C4-2B (cell line): ENCODE measurements around the gene RNU1-2.
"Not testable (repeated sequence)": the region's sequence is repeated elsewhere in the genome, so short reads cannot be mapped to it uniquely, and the experiment has no call there.

Experiments
- H3K27ac ChIP-seq: fragments of 450-650 bp; 2 replicates; pipeline ENCODE4 v1.5.1; 2017
- CTCF ChIP-seq: fragments of 450-650 bp; conservative IDR thresholded peaks from 2 replicates; pipeline ENCODE4 v1.5.1; 2017; ENCODE audit warnings: mild to moderate bottlenecking
- ZFX ChIP-seq: fragments of 450-650 bp; IDR thresholded peaks from 2 replicates; pipeline ENCODE4 v1.6.1; 2017

RNU1-2 gene

GRCh38 chr1:16906873-16907272 lies 11.1 kb downstream of the RNU1-2 start:
- TF ChIP-seq ZFX: no peak
- TF ChIP-seq CTCF: no peak
- peak overlapping the region; percentile 97 for H3K27ac ChIP-seq

GRCh38 chr1:16907870-16908758 lies 12.3 kb downstream of the RNU1-2 start:
- no peak overlapping the region for H3K27ac ChIP-seq
- TF ChIP-seq ZFX (no peak), CTCF (no peak)

- H3K27ac ChIP-seq: not testable (repeated sequence)
Measured at GRCh38 chr1:16911851-16912721, 16.3 kb downstream of the RNU1-2 start.

GRCh38 chr1:16912742-16913141 lies 17.0 kb downstream of the RNU1-2 start:
- not testable (repeated sequence) for H3K27ac ChIP-seq

- H3K27ac ChIP-seq: peak overlapping the region; percentile 88
- TF ChIP-seq CTCF (no peak), ZFX (no peak)
Measured at GRCh38 chr1:16913181-16913832, 17.5 kb downstream of the RNU1-2 start.

- peak; percentile 76; the same call in 1 of the 2 replicates for TF ChIP-seq ZFX
- TF ChIP-seq CTCF: no peak; the same call in 1 of the 2 replicates
- H3K27ac ChIP-seq: peak overlapping the region; percentile 88
Measured at GRCh38 chr1:16913833-16914662, 18.3 kb downstream of the RNU1-2 start.

GRCh38 chr1:16914928-16915626 lies 19.3 kb downstream of the RNU1-2 start:
- peak overlapping the region; percentile 88; the same call in 1 of the 2 replicates for H3K27ac ChIP-seq

- no peak overlapping the region for H3K27ac ChIP-seq
- TF ChIP-seq ZFX: no peak
- TF ChIP-seq CTCF: no peak
Measured at GRCh38 chr1:16915627-16915973, 19.8 kb downstream of the RNU1-2 start.

GRCh38 chr1:16916036-16916880 lies 20.5 kb downstream of the RNU1-2 start:
- not testable (repeated sequence) for H3K27ac ChIP-seq
